GM13977 (cell line): ENCODE data around the gene PTPRJ.

Experiments
- DNase-seq: peaks from one replicate; pipeline ENCODE4 v3.0.0; 2012; ENCODE audit warnings: low spot score
- CTCF ChIP-seq: IDR thresholded peaks from 2 replicates; pipeline ENCODE4 v1.5.1; 2012; ENCODE audit warnings: mild to moderate bottlenecking, control low read depth; ENCODE audit not compliant: insufficient read depth; ENCODE audit errors: extremely low read depth, missing control alignments
- in situ Hi-C: fragments of 300-500 bp; cut with MboI; formaldehyde crosslinking; loops from one replicate; pipeline ENCODE4 v1.12.0; 2022; ENCODE audit warnings: low sequenced_read_pairs, low pct_unique_long_range_greater_than_20kb, mixed read lengths, inconsistent platforms; ENCODE audit not compliant: unreplicated experiment

PTPRJ gene

GRCh38 chr11:48075637-48076036 is 95.3 kb downstream of the PTPRJ start:
- in situ Hi-C loops: no loop called here
- TF ChIP-seq CTCF: no peak
- DNase-seq: no peak

- no peak for TF ChIP-seq CTCF
- in situ Hi-C loops: no loop called here
- no peak for DNase-seq
Observed at GRCh38 chr11:48077251-48077650, 96.9 kb downstream of the PTPRJ start.

GRCh38 chr11:48078689-48079088 is 98.3 kb downstream of the PTPRJ start:
- in situ Hi-C loops: no loop called here
- no peak for TF ChIP-seq CTCF
- no peak for DNase-seq

- in situ Hi-C loops: no loop called here
- no peak for DNase-seq
- no peak for TF ChIP-seq CTCF
Observed at GRCh38 chr11:48079596-48079995, 99.2 kb downstream of the PTPRJ start.

- no peak for TF ChIP-seq CTCF
- DNase-seq: no peak
- in situ Hi-C loops: no loop called here
Observed at GRCh38 chr11:48080301-48080861, 100.0 kb downstream of the PTPRJ start.

GRCh38 chr11:48081151-48082010 is 101.0 kb downstream of the PTPRJ start:
- TF ChIP-seq CTCF: no peak
- no peak for DNase-seq
- in situ Hi-C loops: no loop called here
